RPMI8226 (cell line): ENCODE results near the gene MYO1F.
"Not testable (repeated sequence)": the region's sequence is repeated elsewhere in the genome, so short reads cannot be mapped to it uniquely, and the experiment has no call there.

ENCODE experiments used
- DNase-seq: peaks from one replicate; pipeline ENCODE4 v3.0.0-alpha.2; 2015

The MYO1F gene

DNA sequence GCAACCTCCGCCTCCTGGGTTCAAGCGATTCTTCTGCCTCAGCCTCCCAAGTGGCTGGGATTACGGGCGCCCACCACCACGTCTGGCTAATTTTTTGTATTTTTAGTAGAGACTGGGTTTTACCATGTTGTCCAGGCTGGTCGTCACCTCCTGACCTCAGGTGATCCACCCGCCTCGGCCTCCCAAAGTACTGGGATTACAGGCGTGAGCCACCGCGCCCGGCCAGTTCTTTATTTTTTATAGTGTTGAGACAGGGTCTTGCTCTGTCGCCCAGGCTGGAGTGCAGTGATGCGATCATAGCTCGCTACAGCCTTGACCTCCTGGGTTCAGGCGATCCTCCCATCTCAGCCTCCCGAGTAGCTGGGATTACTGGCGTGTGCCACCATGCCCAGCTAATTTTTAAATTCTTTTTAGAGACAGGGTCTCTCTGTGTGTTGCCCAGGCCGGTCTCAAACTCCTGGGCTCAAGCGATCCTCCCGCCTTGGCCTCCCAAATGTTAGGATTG is 62.7 kb downstream of the MYO1F start:
- not testable (repeated sequence) for DNase-seq

DNA sequence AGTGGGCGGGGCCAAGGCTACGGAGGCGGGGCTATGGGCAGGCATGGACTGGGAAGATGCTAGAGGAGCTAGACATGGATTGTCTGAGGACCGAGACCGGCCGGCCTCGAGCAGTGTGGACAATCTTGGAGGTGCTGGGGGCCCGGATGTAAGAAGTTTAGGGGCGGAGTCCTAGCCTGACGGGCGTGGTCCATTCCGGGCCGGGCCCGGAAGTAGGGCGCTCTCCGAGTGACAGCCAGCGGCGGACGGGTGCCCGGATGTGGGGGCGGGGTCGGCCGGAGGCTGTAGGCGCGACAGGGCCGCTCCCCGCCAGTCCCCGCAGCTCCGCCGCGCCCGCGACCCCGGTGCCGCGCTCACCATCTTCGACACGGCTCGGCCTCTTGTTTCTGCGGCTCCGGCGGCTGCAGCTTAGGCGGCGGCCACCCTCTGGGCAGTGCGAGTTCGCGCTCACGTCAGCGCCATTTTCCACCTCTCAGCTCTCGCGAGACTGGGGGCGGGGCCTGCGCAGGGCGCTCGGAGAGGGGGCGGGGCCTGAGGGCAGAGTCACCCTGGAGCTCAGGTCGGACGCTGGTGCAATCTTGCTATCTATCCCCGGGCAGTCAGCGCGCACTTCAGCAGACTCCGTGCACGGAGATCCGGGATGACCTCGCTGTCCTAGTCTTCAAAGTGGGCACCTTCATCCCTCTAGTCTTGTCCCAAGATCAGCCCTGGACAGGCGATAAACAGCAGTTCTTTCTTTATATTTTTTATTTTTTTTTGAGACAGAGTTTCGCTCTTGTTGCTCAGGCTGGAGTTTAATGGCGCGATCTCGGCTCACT is 63.3 kb downstream of the MYO1F start, which contains the start of gene ZNF414:
TSS of gene ZNF414 (minus strand) at position 481 of the 818 bp plus-strand sequence. CDS start at position 360, 121 bp downstream.
- DNase-seq, result peak; percentile 96

GRCh38 chr19:8513036-8513686 is 64.1 kb downstream of the MYO1F start:
- DNase-seq, result no peak

GRCh38 chr19:8512115-8512967 is 64.9 kb downstream of the MYO1F start:
- DNase-seq, result no peak

DNA sequence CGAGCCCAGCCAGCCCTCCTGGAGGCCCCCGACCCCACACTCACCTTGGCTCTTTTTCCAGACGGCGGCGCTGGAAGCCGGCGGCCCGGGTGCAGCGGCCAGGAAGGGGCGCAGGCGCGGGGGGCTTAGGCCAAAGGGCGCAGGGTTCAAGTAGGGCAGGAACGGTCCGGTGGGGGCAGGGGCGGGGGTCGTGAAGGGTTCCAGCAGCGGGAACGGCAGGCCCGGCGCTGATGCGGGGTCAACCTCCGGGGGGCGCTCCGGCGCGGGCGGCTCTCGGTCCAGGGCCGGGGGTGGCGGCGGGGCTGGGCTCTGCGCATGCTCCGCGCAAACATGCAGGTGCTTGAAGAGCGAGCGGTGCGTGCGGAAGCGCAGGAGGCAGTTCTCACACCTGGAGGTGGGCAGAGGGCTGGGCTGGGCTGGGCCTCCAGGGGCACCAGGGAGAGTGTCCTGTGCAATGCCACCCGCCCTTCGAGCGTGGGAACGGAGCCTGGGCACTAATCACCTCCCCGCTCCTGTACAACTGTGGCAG is 65.6 kb downstream of the MYO1F start:
- DNase-seq, result no peak

DNA sequence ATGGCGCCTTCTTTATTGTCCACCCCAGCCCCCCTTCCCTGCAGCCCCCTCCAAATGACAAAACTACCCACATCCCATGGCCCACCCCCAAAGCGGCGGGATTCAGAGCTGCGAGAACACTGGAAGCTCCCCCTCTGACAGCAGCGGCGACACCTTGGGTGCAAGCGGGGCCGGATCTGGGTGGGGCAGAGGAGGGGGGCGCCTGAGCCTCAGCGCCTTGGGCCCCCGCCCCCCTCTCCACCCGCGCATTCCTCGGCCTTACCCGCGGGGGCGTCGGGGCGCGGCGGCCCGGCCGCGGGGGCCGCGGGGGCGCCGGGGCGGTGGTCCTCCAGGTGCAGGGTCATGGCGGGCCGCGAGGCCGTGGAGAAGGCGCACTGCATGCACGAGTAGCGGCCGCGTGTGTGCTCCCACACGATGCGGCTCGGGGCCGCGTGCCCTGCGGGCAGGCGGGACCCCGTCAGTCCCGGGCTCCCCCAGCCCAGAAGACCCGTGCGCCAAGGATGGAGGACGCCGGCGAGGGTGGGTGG is 66.6 kb downstream of the MYO1F start:
- no peak for DNase-seq

DNA sequence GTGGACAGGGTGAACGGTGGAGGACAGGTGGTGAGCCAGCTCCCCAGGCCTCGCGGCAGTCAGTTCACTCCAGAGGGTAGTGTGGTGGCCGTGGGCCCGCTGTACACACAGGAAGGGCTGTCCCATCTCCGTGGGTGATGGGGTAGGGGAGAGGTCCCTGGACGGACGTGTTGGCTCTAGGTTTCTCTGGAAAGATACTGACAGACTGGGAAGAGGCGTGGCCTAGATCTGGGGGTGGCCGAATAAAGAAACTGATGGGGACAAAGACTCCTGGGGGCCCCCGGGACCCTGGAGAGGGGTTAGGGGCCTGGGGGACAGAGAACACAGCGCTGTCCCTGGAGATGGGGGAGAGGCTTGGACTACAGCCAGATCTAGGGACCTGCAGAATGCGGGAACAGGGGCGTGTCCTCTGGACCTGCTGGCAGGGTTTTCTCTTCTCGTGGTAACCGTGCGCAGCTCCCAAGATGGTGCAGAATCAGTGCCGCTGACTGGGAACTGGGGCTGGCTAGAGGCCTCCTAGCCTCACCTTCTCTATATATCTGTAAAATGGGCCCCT is 70.8 kb downstream of the MYO1F start:
- no peak for DNase-seq

DNA sequence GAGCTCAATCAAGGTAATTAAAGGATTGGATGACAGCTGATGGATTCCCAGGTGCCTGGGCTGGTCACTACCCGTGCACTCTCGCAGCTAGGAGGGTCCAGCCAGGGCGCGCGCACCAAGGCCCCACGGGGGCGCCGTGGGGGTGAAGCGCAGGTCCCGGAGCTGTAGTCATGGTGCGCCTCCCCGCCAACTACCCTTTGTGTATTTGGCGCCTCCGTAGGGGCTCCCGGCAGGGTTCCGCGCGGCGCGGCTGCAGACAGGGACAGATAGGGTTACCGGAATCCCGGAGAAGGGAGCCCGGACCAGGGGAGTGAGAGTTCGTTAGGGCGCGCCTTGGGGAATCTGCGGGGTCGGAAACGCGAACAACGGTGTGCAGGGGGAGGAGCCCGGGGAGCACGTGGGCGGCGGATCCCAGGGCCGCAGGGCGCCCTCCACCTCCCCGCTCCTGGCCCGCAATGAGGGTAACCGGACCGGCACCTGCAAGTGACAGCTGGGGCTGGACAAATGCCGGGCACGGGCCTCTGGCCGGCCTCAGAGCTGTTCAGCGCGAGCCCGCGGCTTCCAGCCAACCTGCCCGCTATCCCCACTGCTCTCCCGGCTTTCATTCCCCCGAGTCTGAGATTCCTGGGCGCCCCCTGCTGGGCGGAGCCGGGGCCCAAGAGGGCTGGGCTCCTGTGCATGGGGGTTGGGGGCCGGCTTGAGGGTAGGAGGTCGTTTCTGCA is 71.4 kb downstream of the MYO1F start:
- DNase-seq, result peak; percentile 73

DNA sequence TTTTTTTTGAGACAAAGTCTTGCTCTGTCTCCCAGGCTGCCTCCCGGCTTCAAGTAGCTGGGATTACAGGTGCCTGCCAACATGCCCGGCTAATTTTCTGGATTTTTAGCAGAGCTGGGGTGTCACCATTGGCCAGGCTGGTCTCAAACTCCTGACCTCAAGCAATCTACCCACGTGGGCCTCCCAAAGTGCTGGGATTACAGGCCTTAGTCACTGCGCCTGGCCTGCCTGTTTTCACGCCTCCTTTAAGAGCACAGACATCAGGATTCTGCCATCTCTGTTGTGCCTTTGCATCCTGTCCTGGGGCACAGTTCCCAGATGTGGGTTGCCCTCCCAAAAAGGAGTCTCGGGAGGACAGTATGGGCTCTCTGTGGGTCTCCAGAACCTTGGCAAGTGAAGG is 72.3 kb downstream of the MYO1F start:
- no peak for DNase-seq

GRCh38 chr19:8504171-8504570 is 73.1 kb downstream of the MYO1F start:
- DNase-seq, result no peak

GRCh38 chr19:8503510-8503909 is 73.7 kb downstream of the MYO1F start:
- no peak for DNase-seq

DNA sequence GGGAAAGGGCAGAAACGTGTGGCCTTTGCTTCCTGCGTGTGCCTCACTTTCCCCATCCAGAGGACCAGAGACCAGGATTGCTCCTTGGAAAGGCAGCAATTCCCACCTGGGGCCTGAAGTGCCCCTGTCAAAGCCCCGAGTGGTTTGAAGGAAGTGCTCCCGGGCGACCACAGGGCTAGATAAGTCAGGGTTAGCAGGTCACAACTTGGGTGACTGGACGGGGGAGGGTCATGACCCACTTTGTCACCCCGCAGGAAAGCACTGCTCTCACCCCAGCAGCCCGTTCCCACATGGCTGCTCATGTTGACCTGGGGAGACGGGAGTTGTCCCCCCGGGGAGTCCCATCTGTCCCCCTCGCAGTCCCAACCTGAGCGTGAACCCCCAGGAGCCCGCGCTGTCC is 75.3 kb downstream of the MYO1F start:
- no peak for DNase-seq

DNA sequence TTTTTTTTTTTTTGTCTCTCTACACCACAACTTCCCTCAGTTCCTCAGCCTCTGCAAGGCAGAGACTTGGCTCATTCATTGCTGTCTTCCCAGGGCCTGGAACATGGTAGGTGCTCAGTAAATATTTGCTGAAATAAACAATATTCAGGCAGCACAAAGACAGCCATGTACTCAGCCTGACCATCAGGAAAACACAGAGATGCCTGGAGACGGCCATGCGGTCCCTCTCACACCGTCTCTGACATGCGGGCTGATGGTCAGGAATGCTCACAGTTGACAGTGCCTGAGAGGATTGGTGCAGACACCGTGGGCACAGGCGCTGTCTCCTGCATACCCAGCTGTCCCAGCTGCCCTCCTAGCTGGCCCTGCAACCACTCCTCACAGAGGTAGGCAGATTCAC is 75.7 kb downstream of the MYO1F start:
- DNase-seq, result no peak

DNA sequence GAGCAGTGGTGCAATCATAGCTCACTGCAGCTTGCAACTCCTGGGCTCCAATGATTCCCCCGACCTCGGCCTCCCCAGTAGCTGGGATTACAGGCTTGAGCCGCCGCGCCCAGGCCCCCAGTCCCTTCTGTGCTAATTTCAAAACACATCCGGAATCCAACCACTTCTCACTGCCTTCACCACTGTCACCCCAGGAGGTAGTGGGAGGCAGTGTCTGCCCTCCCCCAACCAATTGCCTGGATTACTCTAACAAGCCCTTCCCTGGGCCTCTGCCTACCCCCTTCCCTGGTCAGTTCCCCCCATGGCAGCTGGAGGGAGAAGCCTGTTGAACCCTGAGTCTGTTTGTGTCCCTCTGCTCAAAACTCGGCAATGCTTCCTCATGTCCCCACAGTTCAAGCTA is 77.1 kb downstream of the MYO1F start:
- no peak for DNase-seq

DNA sequence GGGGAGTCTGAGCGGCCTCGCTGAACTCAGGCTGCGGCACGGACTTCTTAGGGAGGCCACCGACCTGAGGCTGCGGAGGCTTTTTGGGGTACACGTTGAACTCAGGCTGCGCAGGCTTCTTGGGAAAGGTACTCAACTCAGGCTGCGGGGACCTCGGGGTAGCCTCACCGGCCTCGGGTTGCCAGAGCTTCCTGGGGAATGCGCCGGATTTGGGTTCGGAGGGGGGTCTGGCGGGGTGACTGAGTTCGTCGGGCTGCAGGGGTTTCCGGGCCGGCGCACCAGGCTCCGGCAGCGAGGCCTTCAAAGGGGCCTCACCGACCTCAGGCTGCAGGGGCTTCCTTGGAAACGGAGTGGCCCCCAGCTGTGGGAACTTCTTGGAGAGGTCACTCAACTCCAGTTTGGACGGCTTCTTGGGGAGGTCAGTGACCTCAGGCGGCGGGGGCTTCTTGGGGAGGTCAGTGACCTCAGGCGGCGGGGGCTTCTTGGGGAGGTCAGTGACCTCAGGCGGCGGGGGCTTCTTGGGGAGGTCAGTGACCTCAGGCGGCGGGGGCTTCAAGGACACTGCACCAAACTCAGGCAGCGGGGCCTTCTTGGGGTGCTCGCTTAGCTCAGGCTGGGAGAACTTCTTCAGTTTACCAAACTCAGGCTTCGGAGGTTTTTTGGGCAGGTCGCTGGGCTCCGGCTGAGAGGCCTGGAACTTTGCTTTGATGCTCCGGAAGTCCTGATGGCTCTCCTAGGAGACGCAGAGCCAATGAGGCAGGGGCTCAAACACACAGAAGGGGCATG is 78.0 kb downstream of the MYO1F start:
- no peak for DNase-seq

DNA sequence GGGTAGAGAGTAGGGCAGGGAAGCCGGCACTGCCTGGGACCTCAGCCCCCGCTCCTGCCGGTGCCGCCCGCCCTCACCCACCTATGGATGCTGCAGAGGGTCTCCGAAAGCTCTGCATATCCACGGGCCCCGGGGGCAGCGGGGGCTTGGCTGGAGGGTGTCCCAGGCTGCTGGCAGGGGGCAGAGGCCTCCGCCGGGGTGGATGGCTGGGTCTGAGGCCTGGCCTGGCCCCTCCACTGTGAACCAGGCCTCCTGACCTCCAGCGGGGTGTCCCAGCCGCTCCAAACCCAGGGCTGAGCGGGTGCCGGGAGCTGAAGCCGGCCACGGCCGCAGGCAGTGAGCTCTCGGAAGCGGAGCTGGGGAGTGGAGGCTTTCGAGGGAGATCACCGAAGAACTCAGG is 78.9 kb downstream of the MYO1F start:
- no peak for DNase-seq

GRCh38 chr19:8494158-8494557 is 83.1 kb downstream of the MYO1F start:
- no peak for DNase-seq

- DNase-seq, result no peak
Observed at GRCh38 chr19:8491574-8491973, 85.7 kb downstream of the MYO1F start.

DNA sequence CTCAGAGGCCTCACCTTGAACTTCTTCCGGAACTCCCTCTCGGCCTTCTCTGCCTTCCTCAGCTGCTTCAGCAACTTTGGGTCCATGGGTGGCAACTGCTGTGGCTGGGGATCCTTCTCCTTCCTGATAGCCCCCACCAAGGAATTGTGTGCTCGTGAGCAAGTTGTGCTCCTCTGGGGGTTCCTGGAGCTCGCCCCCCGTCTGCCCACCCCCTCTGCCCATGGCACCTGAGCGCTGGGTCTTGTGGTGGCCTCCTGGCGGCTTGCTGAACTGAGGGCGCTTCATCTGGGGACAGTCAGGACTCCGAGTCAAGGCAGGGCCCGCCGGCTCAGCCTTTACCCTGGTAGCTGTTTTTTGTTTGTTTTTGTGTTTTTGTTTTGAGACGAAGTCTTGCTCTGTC is 86.4 kb downstream of the MYO1F start:
- no peak for DNase-seq

- DNase-seq, result no peak
Observed at GRCh38 chr19:8490395-8490760, 86.9 kb downstream of the MYO1F start.
